B cell (primary cell): ENCODE measurements around the gene TOM1L2. TPM values are rescaled to one million over a fixed set of nuclear protein-coding genes. Genes with fewer than 3 reads are reported as not detected.

Experiments used
- ATAC-seq: fragments of 200-7000 bp; cut with Tn5 transposase; one replicate; pipeline ENCODE4 v1.10.0; 2021; ENCODE audit warnings: low read depth, mild to moderate bottlenecking, moderate number of reproducible peaks, moderate library complexity
- CTCF ChIA-PET: fragments of 350-600 bp; sonication (Branson Sonifier 250); formaldehyde crosslinking; loops from one replicate; lab custom pipeline; 2021; ENCODE audit warnings: antibody characterized with exemption, inconsistent platforms; lab: Charles Lee
- POLR2A ChIA-PET: fragments of 350-600 bp; sonication (Branson Sonifier 250); formaldehyde crosslinking; loops from one replicate; lab custom pipeline; 2021; ENCODE audit warnings: antibody characterized with exemption; lab: Charles Lee
- DNase-seq: peaks from one replicate; pipeline ENCODE4 v3.0.0; 2013
- H2AFZ ChIP-seq: 2 replicates; pipeline ENCODE4 v1.6.1; 2012; ENCODE audit warnings: mild to moderate bottlenecking, low read depth, low read length; ENCODE audit not compliant: insufficient read depth, poor library complexity, severe bottlenecking
- H3K27ac ChIP-seq, 2 donors: 1 replicate in 1 of 2; 2 replicates in 1 of 2; pipeline ENCODE4 v1.5.1; 2012 to 2013; ENCODE audit warnings: low read length in 2 of 2, mild to moderate bottlenecking in 2 of 2, moderate library complexity in 1 of 2
- H3K27me3 ChIP-seq, 4 experiments: fragments of 200-600 bp in 1 of 4; sonication (generic) in 1 of 4; replicated peaks in 1 of 4; 1 replicate in 2 of 4; 2 replicates in 2 of 4; pipeline versions ENCODE4 v1.6.1 to v1.7.0; 2013 to 2016; ENCODE audit warnings: low read length in 3 of 4, mild to moderate bottlenecking in 2 of 4, mixed read lengths in 1 of 4, moderate library complexity in 1 of 4; ENCODE audit not compliant: insufficient read depth in 4 of 4, control insufficient read depth in 3 of 4; ENCODE audit errors: control extremely low read depth in 1 of 4
- H3K36me3 ChIP-seq, 2 experiments: replicated peaks in 1 of 2; 1 replicate in 1 of 2; 2 replicates in 1 of 2; pipeline versions ENCODE4 v1.6.1 to v1.7.1; 2013; ENCODE audit warnings: low read length in 1 of 2; ENCODE audit not compliant: insufficient read depth in 2 of 2, control insufficient read depth in 1 of 2; ENCODE audit errors: control extremely low read depth in 1 of 2, extremely low read depth in 1 of 2
- H3K4me1 ChIP-seq, 2 donors: fragments of 200-600 bp in 1 of 2; sonication (generic) in 1 of 2; 1 replicate in 1 of 2; 2 replicates in 1 of 2; pipeline versions ENCODE4 v1.5.1 to v1.6.1; 2013 to 2017; ENCODE audit warnings: low read length in 2 of 2; ENCODE audit not compliant: control insufficient read depth in 2 of 2, insufficient read depth in 2 of 2
- H3K4me2 ChIP-seq: replicated peaks from 2 replicates; pipeline ENCODE3; 2012; ENCODE audit warnings: mild to moderate bottlenecking, low read depth, low read length; ENCODE audit not compliant: poor library complexity, severe bottlenecking
- H3K4me3 ChIP-seq, 5 experiments: fragments of 200-600 bp in 1 of 5; sonication (generic) in 1 of 5; 1 replicate in 3 of 5; 2 replicates in 2 of 5; pipeline versions ENCODE4 v1.5.1 to v1.7.0; 2011 to 2016; ENCODE audit warnings: low read length in 4 of 5, mild to moderate bottlenecking in 4 of 5, low read depth in 2 of 5, control low read depth in 1 of 5, moderate library complexity in 1 of 5; ENCODE audit not compliant: insufficient read depth in 1 of 5; ENCODE audit errors: control extremely low read depth in 1 of 5, extremely low read depth in 1 of 5
- H3K79me2 ChIP-seq: fragments of 200-600 bp; sonication (generic); one replicate; pipeline ENCODE4 v1.6.0; 2016; ENCODE audit warnings: low read length; ENCODE audit not compliant: control insufficient read depth, insufficient read depth
- H3K9ac ChIP-seq: fragments of 200-600 bp; sonication (generic); 2 replicates; pipeline ENCODE4 v1.6.1; 2017; ENCODE audit warnings: mild to moderate bottlenecking, low read length, moderate library complexity
- H3K9me3 ChIP-seq, 3 donors: one replicate each; pipeline versions ENCODE4 v1.6.1 to v1.7.1; 2013; ENCODE audit warnings: low read length in 2 of 3; ENCODE audit not compliant: control insufficient read depth in 2 of 3, insufficient read depth in 1 of 3; ENCODE audit errors: control extremely low read depth in 1 of 3
- H4K20me1 ChIP-seq: 2 replicates; pipeline ENCODE4 v1.6.0; 2012; ENCODE audit warnings: mild to moderate bottlenecking, low read length; ENCODE audit not compliant: insufficient read depth, control insufficient read depth, poor library complexity, severe bottlenecking
- H3K27ac Mint-ChIP-seq: one replicate; pipeline ENCODE4 v1.8.0; 2021; ENCODE audit warnings: mixed read lengths
- H3K27me3 Mint-ChIP-seq: one replicate; pipeline ENCODE4 v1.8.0; 2021; ENCODE audit warnings: mixed read lengths
- H3K4me1 Mint-ChIP-seq: one replicate; pipeline ENCODE4 v1.8.0; 2021; ENCODE audit warnings: mixed read lengths
- H3K4me3 Mint-ChIP-seq: one replicate; pipeline ENCODE4 v1.8.0; 2021; ENCODE audit warnings: mixed read lengths
- H3K9me3 Mint-ChIP-seq: one replicate; pipeline ENCODE4 v1.8.0; 2022; ENCODE audit warnings: mixed read lengths; ENCODE audit not compliant: insufficient read depth
- CTCF ChIP-seq: fragments of 200-600 bp; IDR thresholded peaks from one replicate; pipeline ENCODE4 v1.8.0; 2022; ENCODE audit warnings: antibody characterized with exemption, mild to moderate bottlenecking
- EZH2 ChIP-seq: IDR thresholded peaks from 2 replicates; pipeline ENCODE4 v1.6.1; 2012; ENCODE audit warnings: borderline replicate concordance, low read depth, mild to moderate bottlenecking, moderate library complexity, low read length; ENCODE audit not compliant: insufficient read depth, poor library complexity, severe bottlenecking
- WGBS: methylation state at CpG from one replicate; pipeline ENCODE4 v1.1.5; 2013; ENCODE audit warnings: missing lambda C conversion rate; ENCODE audit not compliant: insufficient coverage; 5-methylcytosine and 5-hydroxymethylcytosine counted together
- intact Hi-C: fragments of 100-400 bp; cut with micrococcal nuclease; formaldehyde crosslinking; loops from one replicate; pipeline ENCODE4 v1.10.0; 2022
- polyA plus RNA-seq: library from polyadenylated mRNA; depleted of rRNA; stranded (reverse); fragments of >200 nt; gene quantifications from 2 replicates; pipeline ENCODE4 v1.2.3, GENCODE V29; 2012
- total RNA-seq, 2 donors: library from RNA; stranded (reverse); fragments of 120-200 nt in 1 of 2; gene quantifications; 1 replicate in 1 of 2; 2 replicates in 1 of 2; pipeline versions ENCODE4 v1.2.3 to v1.2.4, GENCODE V29; 2013 to 2022

The TOM1L2 gene
- total and polyA plus RNA-seq, 2 donors (not counting 1 experiment from before 2014, with no cell fraction given), result 25.1 to 29.7 TPM

GRCh38 chr17:17873450-17873991 is 98.7 kb downstream of the TOM1L2 start:
- DNase-seq (no peak), ATAC-seq (no peak)
- Histone ChIP-seq H3K4me2 (no peak overlapping the region), H3K4me1 (no peaks in the 10 kb centered on the region), H3K79me2 (no peaks in the 10 kb centered on the region), H3K27ac (no peak overlapping the region), H3K9me3 (no peaks in the 10 kb centered on the region), H3K4me3 (no peak overlapping the region), H4K20me1 (no peaks in the 10 kb centered on the region), H3K36me3 (peaks cover 3 to 23% of the 10 kb centered on the region in 2 experiments), H3K27me3 (no peaks in the 10 kb centered on the region), H3K9ac (no peak overlapping the region), H2AFZ (no peak overlapping the region)
- no peaks in the 10 kb centered on the region for H3K9me3 Mint-ChIP-seq
- no peak for TF ChIP-seq CTCF
- TF ChIP-seq EZH2, result no peak
- CTCF ChIA-PET, result no interaction called here
- intact Hi-C loops, result no loop called here
- WGBS, result 95% methylated on average over 4 of the region's 8 CpGs
- no peak overlapping the region for H3K4me3 Mint-ChIP-seq
- POLR2A ChIA-PET, result no interaction called here
- H3K27me3 Mint-ChIP-seq, result no peaks in the 10 kb centered on the region
- no peak overlapping the region for H3K27ac Mint-ChIP-seq
- no peaks in the 10 kb centered on the region for H3K4me1 Mint-ChIP-seq

GRCh38 chr17:17872547-17873345 is 99.5 kb downstream of the TOM1L2 start:
- DNase-seq (no peak), ATAC-seq (no peak)
- TF ChIP-seq CTCF (no peak), EZH2 (no peak)
- Histone ChIP-seq H3K4me3 (no peak overlapping the region), H3K9me3 (no peaks in the 10 kb centered on the region), H3K79me2 (no peaks in the 10 kb centered on the region), H3K36me3 (peaks cover 3 to 16% of the 10 kb centered on the region in 2 experiments), H3K27me3 (no peaks in the 10 kb centered on the region), H3K4me1 (no peaks in the 10 kb centered on the region), H4K20me1 (no peaks in the 10 kb centered on the region), H3K27ac (no peak overlapping the region), H2AFZ (no peak overlapping the region), H3K9ac (no peak overlapping the region), H3K4me2 (no peak overlapping the region)
- Mint-ChIP-seq H3K9me3 (no peaks in the 10 kb centered on the region), H3K4me1 (no peaks in the 10 kb centered on the region), H3K27ac (no peak overlapping the region), H3K27me3 (no peaks in the 10 kb centered on the region), H3K4me3 (no peak overlapping the region)
- WGBS, result 95% methylated on average over 6 of the region's 9 CpGs
- CTCF ChIA-PET, result no interaction called here
- POLR2A ChIA-PET, result no interaction called here
- intact Hi-C loops, result no loop called here
